Central memory CD4-positive, alpha-beta T cell (primary cell): ENCODE measurements around the gene NTM.

Experiments
- DNase-seq: peaks from one replicate; pipeline ENCODE4 v3.0.0; 2022

NTM gene

DNA sequence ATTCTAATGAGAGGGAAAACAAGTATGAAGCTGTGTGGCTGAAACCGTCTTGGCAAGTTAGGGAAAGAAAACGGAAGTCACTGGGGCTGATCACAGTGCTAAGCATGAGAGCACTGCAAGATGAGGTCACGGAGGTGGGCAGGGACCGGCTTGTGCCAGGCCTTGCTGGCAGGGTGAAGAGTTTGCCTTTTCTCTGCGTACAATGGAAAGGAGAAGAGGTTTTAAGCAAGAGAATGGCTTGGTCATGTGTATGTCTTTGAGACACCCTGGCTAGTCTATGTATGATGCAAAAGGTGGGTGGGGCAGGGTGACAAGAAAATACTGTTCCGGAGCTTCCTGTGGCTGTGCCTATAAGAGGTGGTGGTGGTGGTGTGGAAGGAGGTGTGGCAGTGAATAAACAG, 567.9 kb downstream of the NTM start:
- no peak for DNase-seq

- no peak for DNase-seq
Observed at GRCh38 chr11:131940126-131940525, 569.7 kb downstream of the NTM start.

DNA sequence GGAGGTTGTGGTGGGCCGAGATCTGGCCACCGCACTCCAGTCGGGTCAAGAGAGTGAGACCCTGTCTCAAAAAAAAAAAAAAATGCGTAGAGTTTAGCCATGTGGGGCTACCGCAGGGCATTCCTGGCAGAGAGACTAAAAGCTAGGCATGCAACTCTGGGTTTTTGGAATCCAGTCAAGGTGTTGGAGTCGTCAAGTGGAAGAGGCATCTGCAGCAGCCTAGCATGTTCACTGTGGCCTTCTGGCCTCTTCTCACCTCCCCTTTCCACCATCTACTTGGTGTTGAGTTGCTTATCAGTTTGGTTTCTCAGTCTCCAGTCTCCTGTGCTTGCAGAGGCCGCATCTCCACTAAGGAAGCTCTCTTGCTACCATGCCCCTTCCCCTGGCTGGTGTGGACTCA, 572.5 kb downstream of the NTM start:
- DNase-seq = no peak

DNA sequence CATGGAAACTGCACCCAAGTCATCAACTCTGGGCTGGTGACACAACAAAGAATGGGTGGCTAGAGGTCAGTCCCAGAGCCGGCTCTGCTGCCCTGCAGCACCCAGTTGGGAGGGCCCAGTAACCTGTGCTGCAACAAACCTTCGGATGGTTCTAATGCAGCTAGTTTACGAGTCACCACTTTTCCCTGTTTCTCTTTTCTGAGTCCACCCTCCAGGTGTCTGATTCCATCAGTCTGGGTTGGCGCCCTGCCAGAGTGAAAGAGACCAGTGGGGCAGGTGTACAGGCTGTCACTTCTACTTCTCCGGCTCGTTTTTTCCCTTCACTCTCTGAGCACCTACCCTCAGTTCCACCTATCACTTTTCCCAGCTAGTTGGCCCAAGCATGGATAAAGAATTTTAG, 572.9 kb downstream of the NTM start:
- no peak for DNase-seq

DNA sequence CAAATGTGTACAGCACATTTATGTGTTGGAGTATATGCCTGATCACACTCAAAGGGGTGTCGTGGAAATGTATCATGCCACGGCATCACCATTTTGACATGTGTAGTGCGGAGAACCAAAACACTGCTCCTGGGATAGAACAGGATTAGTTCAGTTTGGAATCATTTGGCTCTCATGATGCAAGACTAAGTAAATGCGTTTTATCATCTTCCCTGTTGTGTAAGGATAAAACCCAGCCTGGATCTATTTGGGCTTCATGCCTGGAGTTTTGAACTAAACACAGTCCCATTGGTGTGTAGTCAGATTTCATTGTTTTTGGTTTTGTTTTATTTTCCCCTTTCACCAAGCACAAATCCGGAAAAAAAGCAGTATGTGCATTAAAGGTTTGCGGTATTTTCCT, 574.3 kb downstream of the NTM start:
- DNase-seq = no peak

DNA sequence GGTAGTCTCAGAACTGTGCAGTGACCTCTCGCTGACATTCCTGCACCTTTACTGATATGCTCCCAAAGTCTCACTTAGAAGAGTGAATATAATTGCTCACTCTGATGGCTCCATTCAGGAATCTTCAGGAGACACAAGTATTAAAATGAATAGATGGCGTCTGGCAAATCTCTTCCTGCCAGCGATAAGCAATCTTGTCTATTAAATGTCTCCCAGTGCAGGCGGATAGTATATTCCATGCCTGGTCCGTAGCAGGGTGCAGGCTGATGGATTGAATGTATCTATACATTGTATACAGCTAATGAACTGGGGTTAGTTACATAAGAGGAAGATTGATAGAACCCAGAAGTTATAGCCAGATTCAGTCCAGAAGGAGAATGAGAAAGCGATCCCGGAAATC, 575.3 kb downstream of the NTM start:
- DNase-seq = no peak

DNA sequence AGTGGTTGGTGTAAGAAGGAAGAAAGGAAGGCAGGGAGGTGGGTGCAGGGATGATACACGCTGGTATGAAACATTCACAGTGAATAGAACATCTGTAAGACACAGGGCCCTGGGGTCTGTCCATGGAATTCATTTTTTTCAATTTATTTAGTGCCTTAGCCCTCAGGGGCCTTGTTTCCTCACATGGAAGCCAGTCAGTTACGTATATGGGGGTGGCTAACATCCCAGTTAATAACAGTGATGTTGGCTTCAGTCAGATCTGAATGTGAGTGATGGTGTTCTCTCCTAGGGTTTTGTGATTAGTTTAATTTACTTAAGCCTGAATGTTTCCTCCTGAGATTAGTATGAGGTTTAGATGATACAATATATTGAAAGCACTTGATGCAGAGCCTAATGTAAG, 577.1 kb downstream of the NTM start:
- no peak for DNase-seq

GRCh38 chr11:131951121-131951520, 580.7 kb downstream of the NTM start:
- DNase-seq = no peak

DNA sequence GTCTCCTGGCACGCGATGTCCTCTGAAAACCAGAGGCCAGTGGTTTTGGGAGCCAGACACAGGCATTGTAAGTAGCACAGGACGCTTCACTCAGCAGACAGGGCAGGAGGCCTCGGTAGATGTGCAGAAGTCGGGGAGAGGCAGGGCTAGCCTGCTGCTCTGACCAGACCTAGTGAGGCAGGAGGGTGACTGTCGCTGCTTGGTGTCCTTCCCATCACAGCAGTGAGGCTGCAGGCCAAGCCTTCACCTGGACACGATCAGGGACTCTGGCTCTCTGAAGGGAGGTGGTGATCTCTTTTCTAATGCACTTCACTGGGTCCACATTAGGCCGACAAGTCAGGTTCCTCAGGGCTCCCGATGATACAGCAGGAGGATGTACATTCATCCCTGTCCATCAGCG, 583.7 kb downstream of the NTM start:
- DNase-seq = no peak

- no peak for DNase-seq
Observed at GRCh38 chr11:131955904-131956303, 585.5 kb downstream of the NTM start.

GRCh38 chr11:131957201-131957600, 586.8 kb downstream of the NTM start:
- no peak for DNase-seq

- no peak for DNase-seq
Observed at GRCh38 chr11:131957875-131958274, 587.5 kb downstream of the NTM start.

GRCh38 chr11:131962818-131963217, 592.4 kb downstream of the NTM start:
- no peak for DNase-seq

GRCh38 chr11:131964698-131965483, 594.5 kb downstream of the NTM start:
- DNase-seq = no peak

DNA sequence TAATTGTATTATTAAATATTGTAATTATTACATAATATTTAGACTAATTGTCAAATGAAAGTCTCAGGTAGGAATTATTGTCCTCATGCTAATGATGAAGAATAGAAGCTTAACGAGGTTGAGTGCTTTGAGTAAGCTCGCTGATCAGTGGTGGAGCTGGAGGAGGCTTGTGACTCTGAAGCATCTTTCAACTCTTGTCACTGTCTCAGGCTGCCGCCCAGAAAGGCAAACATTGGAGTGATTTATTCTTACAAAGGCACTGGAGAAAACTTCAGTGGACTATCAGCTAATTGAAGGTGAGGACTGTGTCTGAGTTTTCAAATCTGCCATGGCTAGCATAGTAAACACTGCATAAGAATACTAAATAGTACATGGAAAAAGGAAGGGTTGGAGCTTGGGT, 595.1 kb downstream of the NTM start:
- no peak for DNase-seq

DNA sequence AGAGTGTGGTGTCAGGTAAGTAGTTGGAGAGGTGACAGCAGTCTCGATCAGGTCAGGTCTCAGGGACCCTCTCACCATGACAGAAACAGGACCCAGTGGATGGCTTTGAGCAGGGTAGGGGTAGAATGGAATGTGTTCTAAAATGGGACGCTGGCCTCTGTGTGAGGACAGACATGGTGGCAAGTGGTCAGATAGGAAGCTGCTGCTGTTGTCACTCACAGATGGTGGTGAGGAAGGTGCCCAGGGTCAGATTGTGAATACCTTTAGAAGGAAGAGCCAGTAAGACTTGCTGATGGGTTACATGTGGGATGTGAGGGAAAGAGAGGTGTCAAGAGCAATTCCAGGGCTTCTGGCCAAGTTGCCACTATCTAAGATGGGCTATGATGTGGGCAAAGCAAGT, 596.3 kb downstream of the NTM start:
- DNase-seq = no peak

DNA sequence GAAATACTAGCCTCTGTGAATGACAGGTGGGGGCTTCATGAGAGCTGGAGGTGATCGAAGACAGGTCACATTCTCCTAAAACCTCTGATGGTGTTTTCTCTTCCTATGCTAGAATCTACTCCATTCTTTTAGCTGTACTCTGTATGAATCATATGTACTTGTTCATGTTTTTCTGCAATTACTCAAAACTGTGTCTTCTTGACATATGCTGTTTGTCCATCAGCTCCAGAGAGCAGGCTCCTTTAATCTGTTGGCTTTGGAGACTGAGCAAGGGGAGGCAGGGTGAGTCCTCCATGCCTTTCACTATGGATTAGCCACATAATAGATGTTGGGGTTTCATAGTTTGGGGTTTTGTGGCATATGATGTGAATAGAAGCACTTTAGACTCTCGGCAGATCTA, 598.8 kb downstream of the NTM start:
- DNase-seq = no peak

DNA sequence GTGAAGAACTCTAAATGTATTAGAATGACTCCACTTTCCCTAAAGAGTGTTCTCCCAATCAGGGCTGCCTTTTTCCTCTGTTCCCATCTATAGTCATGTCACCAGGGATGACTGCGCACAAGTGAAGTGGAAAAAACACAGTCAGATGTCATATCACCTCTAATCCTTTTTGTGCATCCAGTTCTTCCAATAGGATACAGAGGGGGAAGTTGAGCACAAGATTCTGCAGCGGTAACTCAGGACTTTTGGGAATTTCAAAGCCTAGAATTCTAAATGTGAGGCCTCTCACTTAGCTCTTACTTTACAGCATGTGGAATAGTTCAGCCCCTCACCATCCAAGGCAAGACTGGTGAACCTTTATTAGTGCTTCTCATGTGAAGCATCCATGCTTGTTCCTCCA, 602.6 kb downstream of the NTM start:
- no peak for DNase-seq

- no peak for DNase-seq
Observed at GRCh38 chr11:131975619-131976018, 605.2 kb downstream of the NTM start.

DNA sequence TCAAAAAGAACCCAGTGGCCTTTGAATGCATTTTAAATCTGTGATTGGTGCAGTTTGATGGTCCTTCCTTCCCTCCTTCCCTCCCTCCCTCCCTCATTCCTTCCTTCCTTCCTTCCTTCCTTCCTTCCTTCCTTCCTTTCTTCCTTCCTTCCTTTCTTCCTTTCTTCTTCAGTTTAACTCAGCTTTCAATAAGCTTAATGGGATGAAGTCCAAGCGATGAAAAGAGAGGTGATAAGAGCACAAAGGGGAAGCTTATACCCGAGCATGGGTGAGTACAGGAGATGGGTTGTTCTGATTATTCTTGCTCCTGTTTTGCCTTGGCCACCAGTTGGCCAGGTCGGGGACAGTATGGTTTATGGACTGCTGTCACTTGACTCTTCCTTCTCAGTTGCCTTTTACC, 605.6 kb downstream of the NTM start:
- DNase-seq = no peak

- no peak for DNase-seq
Observed at GRCh38 chr11:131977231-131977630, 606.8 kb downstream of the NTM start.

DNA sequence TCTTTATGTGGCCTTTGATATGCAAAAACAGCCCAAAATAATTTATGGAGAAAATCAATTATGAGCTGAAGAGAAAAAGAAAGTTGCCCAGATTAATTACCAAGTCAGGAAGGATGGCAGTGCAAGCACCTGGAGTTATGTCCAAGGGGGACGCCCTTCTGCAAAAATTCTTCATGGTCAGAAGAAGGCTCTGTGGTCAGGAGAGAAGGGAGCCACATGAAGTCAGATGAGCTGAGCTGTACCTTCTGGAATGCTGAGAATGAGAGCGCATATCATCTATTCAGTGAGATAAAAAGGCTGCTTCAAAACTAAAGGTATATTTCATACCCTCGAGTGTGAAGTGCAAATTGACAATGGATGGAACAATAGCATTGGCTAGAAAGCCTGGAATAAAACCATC, 607.4 kb downstream of the NTM start:
- DNase-seq = no peak

- no peak for DNase-seq
Observed at GRCh38 chr11:131978351-131978750, 607.9 kb downstream of the NTM start.

DNA sequence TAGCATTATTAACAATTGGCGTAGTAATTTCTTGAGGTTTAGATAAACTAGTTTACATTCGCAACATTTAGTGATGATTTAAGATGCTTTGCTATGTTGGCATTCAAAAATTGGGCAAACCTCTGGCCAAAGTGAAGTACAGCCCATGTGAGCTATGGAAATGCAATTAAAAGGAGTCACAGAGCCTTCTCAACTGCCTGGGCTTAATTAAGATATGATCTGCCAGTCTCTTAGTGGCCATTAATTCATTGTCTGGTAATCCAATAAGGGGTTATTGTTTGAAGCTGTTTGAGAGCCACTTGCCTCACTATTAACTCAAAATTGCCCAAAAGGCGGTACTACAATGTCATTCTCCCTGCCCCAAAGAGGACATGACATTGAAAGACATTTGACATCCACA, 608.9 kb downstream of the NTM start:
- DNase-seq = no peak

GRCh38 chr11:131980199-131980598, 609.8 kb downstream of the NTM start:
- no peak for DNase-seq
